HG03135 (cell line): ENCODE results near the gene LAMTOR4.
"Not testable (repeated sequence)": the region's sequence is repeated elsewhere in the genome, so short reads cannot be mapped to it uniquely, and the experiment has no call there.

ENCODE experiments used
- ATAC-seq: cut with Tn5 transposase; IDR thresholded peaks from one replicate; pipeline ENCODE4 v1.9.1; 2021; ENCODE audit warnings: mild to moderate bottlenecking, moderate library complexity; ENCODE audit not compliant: unreplicated experiment

The LAMTOR4 gene

GRCh38 chr7:100169147-100169850, 20.6 kb downstream of the LAMTOR4 start:
- ATAC-seq = no peak

- ATAC-seq = no peak
These were observed 21.6 kb downstream of the LAMTOR4 start for GRCh38 chr7:100170101-100170897.

- no peak for ATAC-seq
These were observed 22.5 kb downstream of the LAMTOR4 start for GRCh38 chr7:100171087-100171681.

- no peak for ATAC-seq
These were observed 23.1 kb downstream of the LAMTOR4 start for GRCh38 chr7:100171840-100172239.

- no peak for ATAC-seq
These were observed 25.2 kb downstream of the LAMTOR4 start for GRCh38 chr7:100173806-100174495.

- no peak for ATAC-seq
These were observed 25.9 kb downstream of the LAMTOR4 start for GRCh38 chr7:100174582-100174981.

GRCh38 chr7:100175296-100175935, 26.7 kb downstream of the LAMTOR4 start:
- no peak for ATAC-seq

GRCh38 chr7:100176096-100177044, 27.7 kb downstream of the LAMTOR4 start:
- no peak for ATAC-seq

- peak; percentile 87 for ATAC-seq
These were observed 28.6 kb downstream of the LAMTOR4 start, which contains the start of the genes GPC2 and STAG3 for GRCh38 chr7:100177045-100178001. Gene GPC2 (minus strand): TSS chr7:100177381. CDS start chr7:100177199, 182 bp downstream. Gene STAG3 (plus strand): TSS chr7:100177918. CDS start chr7:100180557, 2,639 bp downstream.

GRCh38 chr7:100180084-100180483, 31.4 kb downstream of the LAMTOR4 start:
- ATAC-seq = not testable (repeated sequence)

GRCh38 chr7:100182616-100183015, 33.9 kb downstream of the LAMTOR4 start:
- not testable (repeated sequence) for ATAC-seq

GRCh38 chr7:100183090-100183489, 34.4 kb downstream of the LAMTOR4 start:
- ATAC-seq = not testable (repeated sequence)

GRCh38 chr7:100185726-100186125, 37.0 kb downstream of the LAMTOR4 start:
- ATAC-seq = no peak

GRCh38 chr7:100189061-100189460, 40.3 kb downstream of the LAMTOR4 start:
- no peak for ATAC-seq

- ATAC-seq = no peak
These were observed 41.5 kb downstream of the LAMTOR4 start for GRCh38 chr7:100190048-100190711.

- no peak for ATAC-seq
These were observed 43.1 kb downstream of the LAMTOR4 start for GRCh38 chr7:100191775-100192174.

- ATAC-seq = not testable (repeated sequence)
These were observed 43.7 kb downstream of the LAMTOR4 start for GRCh38 chr7:100192281-100192862.
